SK-N-SH treated with all-trans-retinoic acid at 6 μM for 48 hours (cell line): ENCODE measurements around the gene ASAP2.

Experiments used
- ARNTL ChIP-seq: fragments of 450-650 bp; formaldehyde crosslinking; IDR thresholded peaks from 2 replicates; pipeline ENCODE4 v1.5.0; 2020; ENCODE audit warnings: low read depth, mild to moderate bottlenecking, moderate library complexity, borderline replicate concordance
- CREB5 ChIP-seq: fragments of 250-450 bp; sonication (Bioruptor Pico); IDR thresholded peaks from 2 replicates; pipeline ENCODE4 v1.5.1; 2020; ENCODE audit warnings: low read depth, mild to moderate bottlenecking, moderate library complexity
- CSDC2 ChIP-seq: fragments of 250-450 bp; sonication (Bioruptor Pico); IDR thresholded peaks from 2 replicates; pipeline ENCODE4 v1.5.0; 2020; ENCODE audit warnings: mild to moderate bottlenecking, moderate library complexity
- ESRRG ChIP-seq: fragments of 250-450 bp; sonication (Bioruptor Pico); IDR thresholded peaks from 2 replicates; pipeline ENCODE4 v1.6.1; 2021; ENCODE audit warnings: mild to moderate bottlenecking
- GLIS3 ChIP-seq: fragments of 250-450 bp; sonication (Bioruptor Pico); IDR thresholded peaks from 2 replicates; pipeline ENCODE4 v1.5.0; 2020; ENCODE audit warnings: mild to moderate bottlenecking, moderate library complexity
- ISL1 ChIP-seq: fragments of 250-450 bp; sonication (Bioruptor Pico); IDR thresholded peaks from 2 replicates; pipeline ENCODE4 v2.1.2; 2022; ENCODE audit warnings: mild to moderate bottlenecking, moderate library complexity
- PATZ1 ChIP-seq: fragments of 250-450 bp; sonication (Bioruptor Pico); IDR thresholded peaks from 2 replicates; pipeline ENCODE4 v1.8.0; 2020; ENCODE audit warnings: mild to moderate bottlenecking, moderate library complexity, borderline replicate concordance
- TCF4 ChIP-seq: fragments of 250-450 bp; sonication (Bioruptor Pico); IDR thresholded peaks from 2 replicates; pipeline ENCODE4 v1.8.0; 2021; ENCODE audit warnings: mild to moderate bottlenecking, moderate library complexity, borderline replicate concordance
- ZC3H10 ChIP-seq: fragments of 250-450 bp; sonication (Bioruptor Pico); IDR thresholded peaks from 2 replicates; pipeline ENCODE4 v1.5.1; 2021; ENCODE audit warnings: mild to moderate bottlenecking, moderate library complexity
- ZFP3 ChIP-seq: fragments of 250-450 bp; sonication (Bioruptor Pico); IDR thresholded peaks from 2 replicates; pipeline ENCODE4 v1.5.0; 2020; ENCODE audit warnings: mild to moderate bottlenecking, moderate library complexity
- ZFP30 ChIP-seq: fragments of 450-650 bp; formaldehyde crosslinking; IDR thresholded peaks from 2 replicates; pipeline ENCODE4 v1.5.0; 2022; ENCODE audit warnings: mild to moderate bottlenecking, moderate library complexity
- ZNF8 ChIP-seq: fragments of 450-650 bp; formaldehyde crosslinking; IDR thresholded peaks from 2 replicates; pipeline ENCODE4 v1.5.0; 2020; ENCODE audit warnings: mild to moderate bottlenecking, moderate library complexity
- TF ChIP-seq, protein P1 (sequence below): fragments of 250-450 bp; sonication (Bioruptor Pico); IDR thresholded peaks from 2 replicates; pipeline ENCODE4 v1.8.0; 2021; ENCODE audit warnings: low read depth, mild to moderate bottlenecking, moderate library complexity, borderline replicate concordance
- TF ChIP-seq, protein P2 (sequence below): fragments of 250-450 bp; sonication (Bioruptor Pico); IDR thresholded peaks from 2 replicates; pipeline ENCODE4 v1.5.1; 2021; ENCODE audit warnings: mild to moderate bottlenecking, moderate library complexity

DNA sequence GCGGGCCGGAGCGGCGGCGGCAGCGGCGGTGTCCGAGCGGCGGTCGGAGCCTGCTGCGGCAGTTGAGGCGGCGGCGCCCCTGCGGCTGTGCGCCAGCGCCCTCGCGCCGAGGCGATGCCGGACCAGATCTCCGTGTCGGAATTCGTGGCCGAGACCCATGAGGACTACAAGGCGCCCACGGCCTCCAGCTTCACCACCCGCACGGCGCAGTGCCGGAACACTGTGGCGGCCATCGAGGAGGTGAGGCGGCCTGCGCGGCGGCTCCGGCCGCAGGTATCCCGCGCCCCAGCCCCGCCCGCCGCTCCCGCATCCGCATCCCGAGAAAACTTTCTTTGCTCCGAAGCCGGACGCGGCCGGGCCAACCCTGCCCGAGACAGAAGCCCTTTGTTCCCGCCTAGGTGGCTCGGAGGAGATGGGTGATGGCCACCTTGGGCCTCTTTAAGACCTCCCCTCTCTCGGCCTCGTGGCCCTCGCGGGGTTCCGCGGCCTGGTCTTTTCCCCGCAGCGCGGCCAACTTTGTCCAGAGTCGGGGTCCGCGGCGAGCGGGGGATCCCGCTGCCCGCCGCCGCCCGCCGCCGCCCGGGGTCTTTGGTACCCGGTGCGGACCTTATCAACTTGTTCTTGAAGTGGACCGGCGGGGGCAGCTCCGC lies 504 bp downstream of the ASAP2 start:
- TF ChIP-seq CSDC2 (CRISPR knock-in tag) (no peak), PATZ1 (CRISPR knock-in tag) (no peak), TCF4 (CRISPR knock-in tag) (no peak), ESRRG (CRISPR knock-in tag) (no peak), ZFP3 (CRISPR knock-in tag) (no peak), ZFP30 (CRISPR knock-in tag) (no peak), ISL1 (no peak), CREB5 (CRISPR knock-in tag) (no peak), GLIS3 (no peak), ZC3H10 (CRISPR knock-in tag) (no peak), ARNTL (CRISPR knock-in tag) (no peak), ZNF8 (no peak)
- TF ChIP-seq, protein P1, sequence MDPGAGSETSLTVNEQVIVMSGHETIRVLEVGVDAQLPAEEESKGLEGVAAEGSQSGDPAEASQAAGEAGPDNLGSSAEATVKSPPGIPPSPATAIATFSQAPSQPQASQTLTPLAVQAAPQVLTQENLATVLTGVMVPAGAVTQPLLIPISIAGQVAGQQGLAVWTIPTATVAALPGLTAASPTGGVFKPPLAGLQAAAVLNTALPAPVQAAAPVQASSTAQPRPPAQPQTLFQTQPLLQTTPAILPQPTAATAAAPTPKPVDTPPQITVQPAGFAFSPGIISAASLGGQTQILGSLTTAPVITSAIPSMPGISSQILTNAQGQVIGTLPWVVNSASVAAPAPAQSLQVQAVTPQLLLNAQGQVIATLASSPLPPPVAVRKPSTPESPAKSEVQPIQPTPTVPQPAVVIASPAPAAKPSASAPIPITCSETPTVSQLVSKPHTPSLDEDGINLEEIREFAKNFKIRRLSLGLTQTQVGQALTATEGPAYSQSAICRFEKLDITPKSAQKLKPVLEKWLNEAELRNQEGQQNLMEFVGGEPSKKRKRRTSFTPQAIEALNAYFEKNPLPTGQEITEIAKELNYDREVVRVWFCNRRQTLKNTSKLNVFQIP (CRISPR knock-in tag) = no peak
- TF ChIP-seq, protein P2, sequence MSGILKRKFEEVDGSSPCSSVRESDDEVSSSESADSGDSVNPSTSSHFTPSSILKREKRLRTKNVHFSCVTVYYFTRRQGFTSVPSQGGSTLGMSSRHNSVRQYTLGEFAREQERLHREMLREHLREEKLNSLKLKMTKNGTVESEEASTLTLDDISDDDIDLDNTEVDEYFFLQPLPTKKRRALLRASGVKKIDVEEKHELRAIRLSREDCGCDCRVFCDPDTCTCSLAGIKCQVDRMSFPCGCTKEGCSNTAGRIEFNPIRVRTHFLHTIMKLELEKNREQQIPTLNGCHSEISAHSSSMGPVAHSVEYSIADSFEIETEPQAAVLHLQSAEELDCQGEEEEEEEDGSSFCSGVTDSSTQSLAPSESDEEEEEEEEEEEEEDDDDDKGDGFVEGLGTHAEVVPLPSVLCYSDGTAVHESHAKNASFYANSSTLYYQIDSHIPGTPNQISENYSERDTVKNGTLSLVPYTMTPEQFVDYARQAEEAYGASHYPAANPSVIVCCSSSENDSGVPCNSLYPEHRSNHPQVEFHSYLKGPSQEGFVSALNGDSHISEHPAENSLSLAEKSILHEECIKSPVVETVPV (CRISPR knock-in tag) = no peak
